SJCRH30 (cell line): ENCODE measurements around the gene ZNF432. TPM values are rescaled to one million over a fixed set of nuclear protein-coding genes. Genes with fewer than 3 reads are reported as not detected.
"Not testable (repeated sequence)": the region's sequence is repeated elsewhere in the genome, so short reads cannot be mapped to it uniquely, and the experiment has no call there.

ENCODE experiments used
- DNase-seq, 2 experiments: peaks; one replicate each; pipeline ENCODE4 v3.0.0-alpha.2; 2015 to 2020
- H3K27ac ChIP-seq: fragments of 250-450 bp; sonication (Bioruptor Pico); 2 replicates; pipeline ENCODE4 v1.5.1; 2020; ENCODE audit warnings: mild to moderate bottlenecking, moderate library complexity
- H3K27me3 ChIP-seq: fragments of 250-450 bp; sonication (Bioruptor Pico); 2 replicates; pipeline ENCODE4 v1.5.1; 2020; ENCODE audit warnings: mild to moderate bottlenecking, moderate library complexity
- H3K36me3 ChIP-seq: fragments of 250-450 bp; sonication (Bioruptor Pico); 2 replicates; pipeline ENCODE4 v1.5.1; 2020; ENCODE audit warnings: mild to moderate bottlenecking, moderate library complexity
- H3K4me1 ChIP-seq: fragments of 250-450 bp; sonication (Bioruptor Pico); 2 replicates; pipeline ENCODE4 v1.5.1; 2020; ENCODE audit warnings: mild to moderate bottlenecking, moderate library complexity
- H3K4me3 ChIP-seq: fragments of 250-450 bp; sonication (Bioruptor Pico); 2 replicates; pipeline ENCODE4 v1.5.1; 2020; ENCODE audit warnings: mild to moderate bottlenecking, moderate library complexity
- H3K9me3 ChIP-seq: fragments of 250-450 bp; sonication (Bioruptor Pico); replicated peaks from 2 replicates; pipeline ENCODE4 v1.5.1; 2020; ENCODE audit warnings: mild to moderate bottlenecking, moderate library complexity
- total RNA-seq: library from RNA; depleted of rRNA; stranded (reverse); fragments of >200 nt; shearing (Covaris generic); gene quantifications from 2 replicates; pipeline ENCODE4 v1.2.3, GENCODE V29; 2014

Gene ZNF432
- total RNA-seq, 1 experiment from 2014 or later = 10.0 TPM

DNA sequence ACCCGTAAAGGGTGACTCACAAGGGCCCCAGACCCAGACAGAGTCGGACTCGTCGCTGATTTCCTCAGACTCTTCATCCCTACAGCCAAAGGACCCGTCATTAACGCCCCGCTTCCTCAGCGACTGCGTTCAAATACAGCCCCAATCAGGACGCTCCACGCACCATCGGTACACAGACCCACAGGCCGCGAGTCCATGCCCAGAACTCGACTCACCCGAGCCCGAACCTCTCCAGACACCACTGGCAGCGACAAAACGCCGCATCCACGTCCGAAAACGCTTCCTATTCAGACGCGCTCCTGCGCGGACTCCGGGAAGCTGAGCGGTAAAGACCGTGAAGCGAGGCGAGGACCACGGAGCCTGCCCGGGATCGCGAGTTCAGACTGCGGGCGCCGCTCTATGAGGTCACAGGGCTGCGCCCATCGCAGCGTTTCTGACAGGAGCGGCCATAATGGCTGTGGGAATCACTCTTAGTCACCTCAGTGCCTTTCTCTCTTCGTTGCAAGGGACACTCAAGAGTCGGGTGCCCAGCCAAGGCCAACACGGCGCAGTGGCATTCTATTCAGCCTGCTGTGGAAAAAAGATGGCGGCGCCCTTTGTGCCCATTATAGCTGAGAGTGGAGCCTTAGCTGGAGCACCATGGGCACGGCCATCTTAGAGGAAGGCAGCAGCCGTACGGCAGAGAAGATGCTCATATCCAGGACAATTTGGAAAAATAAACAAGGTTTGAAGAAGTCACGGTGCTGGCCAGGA is 20.4 kb downstream of the ZNF432 start, which contains the start of gene ZNF614:
Gene ZNF614 (minus strand): TSS at position 353 of the 753 bp plus-strand sequence. CDS start 2,634 bp downstream, outside the sequence.
- Histone ChIP-seq H3K36me3 (peaks cover 39% of the 10 kb centered on the region), H3K27me3 (no peaks in the 10 kb centered on the region), H3K4me3 (peak within 1 kb of the TSS; percentile 93), H3K27ac (peak within 1 kb of the TSS; percentile 93), H3K9me3 (peaks cover 13% of the 10 kb centered on the region), H3K4me1 (no peaks in the 10 kb centered on the region)
- peak; percentile 87 to 90 for DNase-seq

DNA sequence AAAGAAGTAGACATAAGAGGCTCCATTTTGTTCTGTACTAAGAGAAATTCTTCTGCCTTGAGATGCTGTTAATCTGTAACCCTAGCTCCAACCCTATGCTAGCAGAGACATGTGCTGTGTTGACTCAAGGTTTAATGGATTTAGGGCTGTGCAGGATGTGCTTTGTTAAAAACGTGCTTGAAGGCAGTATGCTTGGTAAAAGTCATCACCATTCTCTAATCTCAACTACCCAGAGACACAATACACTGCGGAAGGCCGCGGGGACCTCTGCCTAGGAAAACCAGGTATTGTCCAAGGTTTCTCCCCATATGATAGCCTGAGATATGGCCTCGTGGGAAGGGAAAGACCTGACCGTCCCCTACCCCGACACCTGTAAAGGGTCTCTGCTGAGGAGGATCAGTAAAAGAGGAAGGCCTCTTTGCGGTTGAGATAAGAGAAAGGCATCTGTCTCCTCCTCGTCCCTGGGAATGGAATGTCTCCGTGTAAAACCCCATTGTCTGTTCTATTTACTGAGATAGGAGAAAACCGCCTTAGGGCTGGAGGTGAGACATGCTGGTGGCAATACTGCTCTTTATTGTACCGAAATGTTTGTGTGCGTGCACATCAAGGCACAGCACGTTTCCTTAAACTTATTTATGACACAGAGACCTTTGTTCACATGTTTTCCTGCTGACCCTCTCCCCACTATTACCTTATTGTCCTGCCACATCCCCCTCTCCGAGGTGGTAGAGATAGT is 22.2 kb downstream of the ZNF432 start:
- not testable (repeated sequence) for H3K27me3 ChIP-seq, H3K4me3 ChIP-seq, H3K4me1 ChIP-seq, H3K9me3 ChIP-seq, DNase-seq, H3K27ac ChIP-seq
- peaks cover 48% of the 10 kb centered on the region for H3K36me3 ChIP-seq

DNA sequence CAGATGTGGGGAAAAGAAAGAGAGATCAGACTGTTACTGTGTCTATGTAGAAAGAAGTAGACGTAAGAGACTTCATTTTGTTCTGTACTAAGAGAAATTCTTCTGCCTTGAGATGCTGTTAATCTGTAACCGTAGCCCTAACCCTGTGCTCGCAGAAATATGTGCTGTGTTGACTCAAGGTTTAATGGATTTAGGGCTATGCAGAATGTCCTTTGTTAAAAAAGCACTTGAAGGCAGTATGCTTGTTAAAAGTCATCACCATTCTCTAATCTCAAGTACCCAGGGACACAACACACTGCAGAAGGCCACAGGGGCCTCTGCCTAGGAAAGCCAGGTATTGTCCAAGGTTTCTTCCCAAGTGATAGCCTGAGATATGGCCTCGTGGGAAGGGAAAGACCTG is 24.2 kb downstream of the ZNF432 start:
- not testable (repeated sequence) for DNase-seq
- H3K36me3 ChIP-seq = peaks cover 64% of the 10 kb centered on the region

DNA sequence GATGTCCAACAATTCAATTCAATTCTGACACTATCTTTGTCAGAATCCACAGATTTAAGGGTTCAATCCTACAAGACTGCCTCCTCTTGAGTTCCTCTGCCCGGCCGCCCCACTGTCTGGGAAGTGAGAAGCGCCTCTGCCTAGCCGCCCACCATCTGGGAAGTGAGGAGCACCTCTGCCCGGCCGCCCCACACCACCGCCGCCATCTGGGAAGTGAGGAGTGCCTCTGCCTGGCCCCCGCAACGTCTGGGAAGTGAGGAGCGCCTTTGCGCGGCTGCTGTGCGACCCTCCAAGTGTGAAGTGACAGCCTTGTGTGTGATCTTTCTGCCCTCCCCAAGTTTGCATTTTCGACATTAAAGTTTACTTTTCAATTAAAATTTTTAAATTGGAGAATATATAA is 26.4 kb downstream of the ZNF432 start:
- H3K36me3 ChIP-seq = peaks cover 87% of the 10 kb centered on the region

More for the DNA sequence above, 24.2 kb downstream of the ZNF432 start:
- H3K4me3 ChIP-seq, H3K27ac ChIP-seq, H3K27me3 ChIP-seq, H3K9me3 ChIP-seq, H3K4me1 ChIP-seq: not testable (repeated sequence)

DNA sequence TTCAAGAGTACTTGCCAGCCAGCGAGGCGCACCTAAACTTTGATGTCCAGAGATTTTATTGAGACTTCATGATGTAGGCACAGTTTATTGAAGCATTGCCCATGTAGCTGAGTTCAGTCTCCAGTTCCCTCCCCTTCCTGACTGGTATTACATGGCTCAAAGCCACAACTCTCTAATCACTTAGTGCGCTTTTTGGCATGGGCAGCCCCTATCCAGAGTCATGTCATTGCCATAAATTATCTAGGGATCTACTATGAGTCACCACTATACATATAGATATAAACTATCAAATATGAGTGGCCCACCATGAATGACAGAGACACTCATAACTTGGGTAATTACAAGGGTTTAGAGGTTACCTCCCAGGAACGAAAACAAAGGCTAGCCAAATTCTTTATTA is 28.1 kb downstream of the ZNF432 start:
- no peaks in the 10 kb centered on the region for H3K27me3 ChIP-seq
- no peak for DNase-seq
- H3K36me3 ChIP-seq = peaks cover 98% of the 10 kb centered on the region
- H3K4me3 ChIP-seq = no peak overlapping the region
- no peaks in the 10 kb centered on the region for H3K4me1 ChIP-seq
- no peak overlapping the region for H3K27ac ChIP-seq
- peaks cover 22% of the 10 kb centered on the region for H3K9me3 ChIP-seq

More for the DNA sequence above, 26.4 kb downstream of the ZNF432 start:
- no peaks in the 10 kb centered on the region for H3K27me3 ChIP-seq
- DNase-seq = no peak
- no peaks in the 10 kb centered on the region for H3K4me1 ChIP-seq
- no peak overlapping the region for H3K4me3 ChIP-seq
- no peak overlapping the region for H3K27ac ChIP-seq
- peaks cover 9% of the 10 kb centered on the region for H3K9me3 ChIP-seq

DNA sequence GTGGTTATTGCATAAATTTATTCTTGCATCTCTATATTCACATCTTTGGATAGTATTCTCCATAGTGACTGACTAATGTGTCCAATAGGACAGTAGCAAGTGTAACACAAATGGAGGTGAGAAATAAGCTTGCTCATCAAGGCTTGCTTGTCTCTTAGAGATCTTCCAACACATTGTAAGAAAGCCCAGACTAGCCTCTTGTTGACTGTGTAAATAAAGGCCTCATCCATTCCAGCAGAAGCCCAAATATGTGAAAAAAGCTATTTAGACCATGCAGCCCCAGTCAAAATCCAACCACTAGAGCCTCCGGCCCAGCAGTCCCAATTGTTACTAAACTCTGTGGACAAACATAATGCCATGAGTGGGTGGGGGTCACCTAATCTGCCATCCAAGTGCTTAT is 38.0 kb downstream of the ZNF432 start:
- Histone ChIP-seq H3K36me3 (peaks cover 31% of the 10 kb centered on the region), H3K4me3 (no peak overlapping the region), H3K27ac (no peak overlapping the region), H3K9me3 (0 out of 2 replicates have a peak, but pooled peaks cover 1% of the 10 kb centered on the region), H3K27me3 (no peaks in the 10 kb centered on the region), H3K4me1 (peaks cover 4% of the 10 kb centered on the region; the same call in 1 of the 2 replicates)
- DNase-seq = no peak

DNA sequence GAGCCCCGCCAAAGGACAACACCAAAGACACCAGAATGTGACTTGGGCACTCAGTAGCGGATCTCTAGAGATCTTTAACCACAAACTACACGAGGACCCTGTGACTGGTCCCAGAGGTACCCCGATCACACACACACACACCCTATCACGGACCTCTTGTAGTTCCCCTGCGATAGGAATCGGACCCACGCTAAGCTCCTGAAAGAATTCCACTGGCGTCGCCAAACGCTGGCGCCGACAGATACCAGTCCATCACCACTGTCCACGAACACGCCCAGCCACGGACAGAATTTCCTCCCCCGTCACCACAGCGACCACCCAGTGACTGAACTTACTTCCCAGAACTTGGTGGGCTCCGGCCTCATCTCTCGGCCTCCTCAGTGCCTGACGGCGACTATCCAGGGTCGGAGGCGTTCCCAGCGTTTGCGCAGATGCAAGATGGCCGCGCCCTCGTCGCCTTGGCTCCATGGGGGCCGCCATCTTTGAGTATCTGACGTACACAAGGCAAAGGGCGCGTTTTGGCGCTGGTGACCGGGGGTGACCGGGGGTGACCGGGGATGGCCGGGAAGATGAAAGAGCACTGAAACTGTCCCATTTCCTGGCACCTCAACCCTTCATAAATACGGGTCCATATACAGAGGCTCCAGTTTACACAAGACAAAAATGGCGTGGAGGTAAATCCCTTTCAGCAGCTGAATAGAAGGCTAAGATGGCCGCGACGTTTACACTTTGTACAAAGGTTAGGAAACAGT is 40.7 kb downstream of the ZNF432 start, which contains the start of gene ZNF615:
Gene ZNF615 (minus strand): TSS at position 406 of the 752 bp plus-strand sequence. CDS start 4,500 bp downstream, outside the sequence.
- Histone ChIP-seq H3K9me3 (peaks cover 4% of the 10 kb centered on the region; the same call in 1 of the 2 replicates), H3K4me1 (peaks cover 4% of the 10 kb centered on the region; the same call in 1 of the 2 replicates), H3K27ac (peak within 1 kb of the TSS; percentile 94), H3K36me3 (peaks cover 9% of the 10 kb centered on the region), H3K4me3 (peak within 1 kb of the TSS; percentile 83), H3K27me3 (no peaks in the 10 kb centered on the region)
- DNase-seq = peak; percentile 89 to 92

DNA sequence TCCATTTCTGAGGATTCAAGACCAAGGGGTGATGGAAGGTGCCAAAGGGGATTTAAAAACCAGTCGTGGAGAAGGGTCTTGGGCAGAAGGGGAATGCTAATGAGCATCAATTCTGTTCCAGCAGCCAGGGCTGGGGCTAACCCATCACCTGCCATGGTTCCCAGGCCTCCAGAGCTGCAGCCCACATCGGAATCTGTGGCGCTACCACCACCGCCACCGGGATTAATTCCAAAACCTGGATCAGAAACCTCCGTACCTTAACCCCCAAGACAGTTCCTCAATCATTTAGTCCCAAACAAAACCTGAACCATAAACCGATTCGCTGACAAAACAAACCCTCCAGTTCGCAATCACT is 41.2 kb downstream of the ZNF432 start:
- H3K4me1 ChIP-seq = peaks cover 4% of the 10 kb centered on the region; the same call in 1 of the 2 replicates
- peak overlapping the region; percentile 83 for H3K4me3 ChIP-seq
- H3K36me3 ChIP-seq = peaks cover 5% of the 10 kb centered on the region
- peak; percentile 10 to 41 for DNase-seq
- H3K27ac ChIP-seq = peak overlapping the region; percentile 94
- H3K9me3 ChIP-seq = peaks cover 4% of the 10 kb centered on the region; the same call in 1 of the 2 replicates
- no peaks in the 10 kb centered on the region for H3K27me3 ChIP-seq

DNA sequence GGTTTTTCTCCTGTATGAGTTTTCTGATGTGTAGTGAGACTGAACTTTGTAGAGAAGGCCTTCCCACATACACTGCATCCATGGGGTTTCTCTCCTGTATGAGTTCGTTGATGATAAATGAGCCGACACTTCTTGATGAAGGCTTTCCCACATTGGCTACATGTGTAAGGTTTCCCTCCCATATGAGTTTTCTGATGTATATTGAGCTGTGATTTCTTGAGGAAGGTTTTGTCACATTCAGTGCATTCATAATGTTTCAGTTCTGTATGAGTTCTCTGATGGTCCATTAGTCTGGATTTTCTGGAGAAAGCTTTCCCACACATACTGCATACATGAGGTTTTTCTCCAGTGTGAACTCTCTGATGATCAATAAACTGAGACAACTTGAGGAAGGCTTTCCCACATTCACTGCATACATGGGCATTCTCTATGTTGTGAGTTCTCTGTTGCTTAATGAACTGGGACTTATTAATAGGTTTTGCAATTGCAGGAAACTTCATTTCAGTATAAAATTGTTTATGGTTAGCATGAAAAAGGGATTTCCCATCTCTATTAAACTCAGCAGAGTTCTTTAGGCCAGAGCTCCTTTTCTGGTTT is 54.5 kb downstream of the ZNF432 start:
- no peaks in the 10 kb centered on the region for H3K27me3 ChIP-seq
- peaks cover 47% of the 10 kb centered on the region for H3K9me3 ChIP-seq
- H3K4me3 ChIP-seq = no peak overlapping the region
- H3K4me1 ChIP-seq = no peaks in the 10 kb centered on the region
- no peak overlapping the region for H3K27ac ChIP-seq
- H3K36me3 ChIP-seq = peaks cover 63% of the 10 kb centered on the region
- DNase-seq = no peak

DNA sequence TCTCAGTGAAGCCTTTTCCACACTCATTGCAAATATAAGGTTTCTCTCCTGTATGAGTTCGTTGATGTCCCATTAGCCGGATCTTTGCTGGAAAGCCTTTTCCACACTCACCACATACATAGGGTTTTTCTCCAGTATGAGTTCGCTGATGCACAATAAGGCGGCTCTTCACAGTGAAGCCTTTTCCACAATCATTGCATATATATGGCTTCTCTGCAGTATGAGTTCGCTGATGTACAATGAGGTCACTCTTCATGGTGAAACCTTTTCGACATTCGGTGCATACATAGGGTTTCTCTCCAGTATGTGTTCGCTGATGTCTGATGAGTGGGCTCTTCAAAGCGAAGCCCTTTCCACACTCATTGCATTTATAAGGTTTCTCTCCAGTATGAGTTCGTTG is 55.2 kb downstream of the ZNF432 start:
- Histone ChIP-seq H3K4me3 (no peak overlapping the region), H3K27ac (no peak overlapping the region), H3K4me1 (no peaks in the 10 kb centered on the region), H3K9me3 (peaks cover 44% of the 10 kb centered on the region), H3K27me3 (no peaks in the 10 kb centered on the region), H3K36me3 (peaks cover 56% of the 10 kb centered on the region)
- DNase-seq = no peak

DNA sequence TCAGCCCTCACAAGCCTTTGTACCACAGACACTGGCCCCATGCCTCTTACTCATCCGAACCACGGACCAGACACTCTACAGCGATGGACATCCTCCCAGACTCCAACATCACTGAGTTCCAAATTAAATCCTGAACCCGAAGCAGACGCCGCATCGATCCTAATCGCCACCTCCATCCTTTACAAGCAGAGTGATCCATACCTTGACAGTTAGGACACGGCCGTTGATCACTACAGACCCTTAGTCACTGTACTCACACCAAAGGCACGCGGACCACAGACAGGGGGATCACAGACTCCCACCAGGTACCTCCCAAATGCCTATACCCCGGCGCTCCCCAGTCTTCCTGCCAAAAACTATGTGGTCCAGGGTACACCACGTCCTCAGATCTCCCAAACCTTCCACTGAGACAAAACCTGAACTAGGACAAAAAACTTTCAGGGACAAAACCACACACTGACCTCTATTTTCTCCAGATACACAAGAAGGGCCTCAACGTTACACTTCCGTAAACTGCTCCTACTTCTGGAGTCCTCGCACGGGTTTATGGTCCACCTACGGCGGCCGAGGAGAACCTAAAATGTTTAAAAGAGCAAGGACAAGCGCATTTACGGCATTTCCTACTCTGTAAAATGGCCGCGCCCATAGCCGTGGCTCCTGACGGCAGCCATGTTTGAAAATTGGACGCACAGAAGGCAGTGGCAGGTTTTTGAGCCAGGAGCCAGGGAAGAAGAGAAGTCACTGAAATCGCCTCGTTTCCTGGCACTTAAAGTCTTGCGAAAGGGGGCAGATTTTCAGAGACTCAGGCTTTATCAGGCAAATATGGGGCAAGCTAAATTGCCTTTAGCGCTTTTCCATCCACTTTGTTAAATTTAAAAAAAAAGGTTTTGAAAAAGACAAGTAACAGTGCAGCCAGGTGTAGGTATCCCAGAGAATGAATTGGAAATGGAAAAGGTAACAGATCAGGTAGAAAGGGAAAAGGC is 62.0 kb downstream of the ZNF432 start, which contains the start of gene ZNF350:
Gene ZNF350 (minus strand): TSS at position 532 of the 983 bp plus-strand sequence. CDS start 12,480 bp downstream, outside the sequence.
- peaks cover 18% of the 10 kb centered on the region for H3K9me3 ChIP-seq
- no peaks in the 10 kb centered on the region for H3K27me3 ChIP-seq
- peak; percentile 91 to 94 for DNase-seq
- H3K36me3 ChIP-seq = 0 out of 2 replicates have a peak, but pooled peaks cover 3% of the 10 kb centered on the region
- peak within 1 kb of the TSS; percentile 76 for H3K4me3 ChIP-seq
- H3K27ac ChIP-seq = peak within 1 kb of the TSS; percentile 58
- no peaks in the 10 kb centered on the region for H3K4me1 ChIP-seq

DNA sequence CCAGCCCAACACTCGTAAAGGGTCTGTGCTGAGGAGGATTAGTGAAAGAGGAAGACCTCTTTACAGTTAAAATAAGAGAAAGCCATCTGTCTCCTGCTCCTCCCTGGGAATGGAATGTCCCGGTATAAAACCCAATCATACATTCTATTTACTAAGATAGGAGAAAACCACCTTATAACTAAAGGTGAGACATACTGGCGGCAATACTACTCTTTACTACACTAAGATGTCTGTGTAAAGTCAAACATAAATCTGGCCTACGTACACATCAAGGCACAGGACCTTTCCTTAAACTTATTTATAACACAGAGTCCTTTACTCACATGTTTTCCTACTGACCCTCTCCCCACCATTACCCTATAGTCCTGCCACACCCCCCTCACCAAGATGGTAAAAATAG is 65.3 kb downstream of the ZNF432 start:
- Histone ChIP-seq H3K9me3 (peaks cover 30% of the 10 kb centered on the region), H3K4me3 (no peak overlapping the region), H3K27ac (no peak overlapping the region), H3K27me3 (no peaks in the 10 kb centered on the region), H3K4me1 (no peaks in the 10 kb centered on the region), H3K36me3 (no peaks in the 10 kb centered on the region)
- no peak for DNase-seq
